Keratinocyte (primary cell): ENCODE measurements around the gene PRR9.

Experiments
- CTCF ChIP-seq, 3 experiments: IDR thresholded peaks in 1 of 3; conservative IDR thresholded peaks in 1 of 3; optimal IDR thresholded peaks in 1 of 3; 2 replicates in 2 of 3; 3 replicates in 1 of 3; pipeline versions ENCODE3 to v1.5.1; 2011; ENCODE audit warnings: low read length in 3 of 3, mild to moderate bottlenecking in 3 of 3, moderate library complexity in 2 of 3, control low read depth in 1 of 3, inconsistent platforms in 1 of 3; ENCODE audit not compliant: insufficient read depth in 2 of 3; ENCODE audit errors: extremely low read depth in 1 of 3
- EZH2 ChIP-seq: IDR thresholded peaks from one replicate; pipeline ENCODE4 v1.6.1; 2012; ENCODE audit warnings: inconsistent platforms, mild to moderate bottlenecking, low read length, moderate library complexity

GRCh38 chr1:153251087-153251486, 33.7 kb downstream of the PRR9 start:
- TF ChIP-seq CTCF (optimal IDR thresholded peaks at IDR 0.05 in 1 of 3, IDR thresholded peaks at IDR 0.05 in 1 of 3, conservative IDR thresholded peaks at IDR 0.05 in 1 of 3; ENCODE audit: extremely low read depth in 1 of 3, insufficient read depth in 2 of 3, low read length in 3 of 3) (no peak), EZH2 (no peak)
